Activated T-helper 1 cell treated with anti-CD3 and anti-CD28 coated beads, Interleukin-2, amount 50 U/mL, for 16 hours (primary cell): Measurements from ENCODE around the gene CYP4F8.
"Not testable (repeated sequence)": the region's sequence is repeated elsewhere in the genome, so short reads cannot be mapped to it uniquely, and the experiment has no call there.

Source experiments
- DNase-seq, 2 donors: peaks; one replicate each; pipeline ENCODE4 v3.0.0-alpha.2; 2020; ENCODE audit warnings: low read depth in 1 of 2, low spot score in 1 of 2

The CYP4F8 gene, protein sequence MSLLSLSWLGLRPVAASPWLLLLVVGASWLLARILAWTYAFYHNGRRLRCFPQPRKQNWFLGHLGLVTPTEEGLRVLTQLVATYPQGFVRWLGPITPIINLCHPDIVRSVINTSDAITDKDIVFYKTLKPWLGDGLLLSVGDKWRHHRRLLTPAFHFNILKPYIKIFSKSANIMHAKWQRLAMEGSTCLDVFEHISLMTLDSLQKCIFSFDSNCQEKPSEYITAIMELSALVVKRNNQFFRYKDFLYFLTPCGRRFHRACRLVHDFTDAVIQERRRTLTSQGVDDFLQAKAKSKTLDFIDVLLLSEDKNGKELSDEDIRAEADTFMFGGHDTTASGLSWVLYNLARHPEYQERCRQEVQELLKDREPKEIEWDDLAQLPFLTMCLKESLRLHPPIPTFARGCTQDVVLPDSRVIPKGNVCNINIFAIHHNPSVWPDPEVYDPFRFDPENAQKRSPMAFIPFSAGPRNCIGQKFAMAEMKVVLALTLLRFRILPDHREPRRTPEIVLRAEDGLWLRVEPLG

DNA sequence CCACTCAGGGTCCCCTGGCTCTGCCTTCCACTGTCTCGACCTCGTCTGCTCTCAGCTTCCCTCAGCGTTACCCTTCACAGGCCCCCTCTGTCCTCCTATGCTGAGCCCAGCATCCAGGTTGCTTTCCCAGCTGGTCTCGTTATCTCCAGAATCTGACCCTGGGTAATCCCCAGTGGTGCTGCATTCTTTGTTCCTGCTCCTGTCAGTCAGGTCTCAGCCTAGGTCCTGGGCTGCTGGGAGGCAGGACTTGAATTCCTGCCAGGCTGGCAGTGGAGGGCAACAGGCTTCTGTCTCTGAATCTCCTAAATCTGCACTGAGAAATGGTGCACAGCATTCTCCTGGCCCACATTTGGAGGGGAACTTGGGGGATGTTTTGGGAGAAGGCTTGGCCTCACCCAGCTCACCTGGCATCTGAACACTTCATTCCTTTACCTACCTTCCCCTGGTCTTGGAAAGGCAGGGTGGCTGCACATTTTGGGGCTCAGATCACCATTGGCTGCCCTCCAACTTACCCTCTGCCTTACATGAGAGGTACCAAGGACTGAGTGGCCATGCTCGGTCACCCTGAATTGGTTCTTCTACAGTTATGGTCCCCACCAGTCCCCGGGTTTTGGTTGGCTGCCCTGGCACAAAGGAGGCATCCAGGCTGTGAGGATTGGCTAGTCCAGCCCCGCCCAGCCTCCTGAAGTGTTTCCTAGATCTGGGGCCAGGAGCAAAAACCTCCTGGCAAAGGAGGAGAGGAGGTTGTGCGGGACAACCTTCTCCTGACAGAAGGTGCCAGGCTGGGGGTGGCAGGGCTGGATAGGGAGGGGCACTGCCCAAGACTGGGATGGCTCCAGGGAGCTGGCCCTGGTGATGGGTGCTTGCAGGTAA lies at the start of gene CYP4F8:
CYP4F8 (plus strand) TSS at position 712 of the 873 bp plus-strand sequence. CDS start 399 bp downstream, outside the sequence.
- no peak for DNase-seq

DNA sequence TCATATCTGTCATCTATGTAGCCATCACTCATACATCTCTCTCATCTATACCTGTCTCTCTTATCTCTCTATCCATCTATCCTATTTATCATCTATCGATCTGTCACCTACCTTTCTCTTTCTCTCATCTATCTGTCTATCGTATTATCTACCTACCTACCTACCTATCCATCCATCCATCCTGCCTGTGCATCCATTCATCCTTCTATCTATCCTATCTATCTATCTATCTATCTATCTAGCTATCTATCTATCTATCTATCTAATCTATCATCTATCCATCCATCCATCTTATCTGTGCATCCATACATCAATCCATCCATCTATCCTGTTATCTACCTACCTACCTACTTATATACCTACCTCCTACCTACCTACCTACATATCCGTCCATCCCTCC lies 44.6 kb upstream of the CYP4F8 start:
- DNase-seq = no peak

DNA sequence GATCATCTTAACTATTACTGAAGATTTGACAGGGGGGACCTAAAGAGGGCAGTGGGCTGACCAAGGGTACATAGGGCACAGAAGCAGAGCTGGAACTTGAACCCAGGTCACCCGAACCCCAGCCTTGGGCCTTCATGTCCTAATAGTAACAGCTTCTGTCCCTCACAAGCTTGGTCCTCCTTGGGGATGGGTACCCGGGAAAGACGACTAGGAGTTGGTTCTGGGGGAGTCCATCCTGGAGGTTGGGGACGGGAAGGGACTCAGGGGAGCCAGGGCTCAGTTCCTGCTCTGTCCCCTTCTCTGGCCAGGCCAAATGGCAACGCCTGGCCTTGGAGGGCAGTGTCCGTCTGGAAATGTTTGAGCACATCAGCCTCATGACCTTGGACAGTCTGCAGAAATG lies 39.6 kb upstream of the CYP4F8 start:
- DNase-seq = no peak

DNA sequence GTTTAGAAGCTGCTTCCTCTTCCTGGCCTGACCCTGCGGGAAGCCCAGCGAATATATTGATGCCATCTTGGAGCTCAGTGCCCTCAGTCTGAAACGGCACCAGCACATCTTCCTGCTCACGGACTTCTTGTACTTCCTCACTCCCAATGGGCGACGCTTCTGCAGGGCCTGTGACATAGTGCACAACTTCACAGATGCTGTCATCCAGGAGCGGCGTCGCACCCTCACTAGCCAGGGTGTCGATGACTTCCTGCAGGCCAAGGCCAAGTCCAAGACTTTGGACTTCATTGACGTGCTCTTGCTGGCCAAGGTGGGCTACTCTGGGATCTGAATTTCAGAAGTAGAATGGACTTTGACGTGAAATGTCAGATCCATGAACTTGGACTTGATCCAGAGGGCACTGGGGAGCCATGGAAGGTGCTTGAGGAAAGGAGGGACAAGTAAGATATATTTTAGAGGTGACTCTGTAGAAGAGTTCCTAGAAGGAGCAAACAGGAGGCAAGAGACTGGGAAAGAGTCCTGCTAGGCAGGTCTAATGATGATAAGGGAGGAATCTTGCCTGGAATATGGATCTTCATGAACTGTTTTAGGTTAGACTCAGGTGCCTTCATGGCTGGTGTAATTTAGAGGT lies 38.4 kb upstream of the CYP4F8 start:
- DNase-seq = no peak

DNA sequence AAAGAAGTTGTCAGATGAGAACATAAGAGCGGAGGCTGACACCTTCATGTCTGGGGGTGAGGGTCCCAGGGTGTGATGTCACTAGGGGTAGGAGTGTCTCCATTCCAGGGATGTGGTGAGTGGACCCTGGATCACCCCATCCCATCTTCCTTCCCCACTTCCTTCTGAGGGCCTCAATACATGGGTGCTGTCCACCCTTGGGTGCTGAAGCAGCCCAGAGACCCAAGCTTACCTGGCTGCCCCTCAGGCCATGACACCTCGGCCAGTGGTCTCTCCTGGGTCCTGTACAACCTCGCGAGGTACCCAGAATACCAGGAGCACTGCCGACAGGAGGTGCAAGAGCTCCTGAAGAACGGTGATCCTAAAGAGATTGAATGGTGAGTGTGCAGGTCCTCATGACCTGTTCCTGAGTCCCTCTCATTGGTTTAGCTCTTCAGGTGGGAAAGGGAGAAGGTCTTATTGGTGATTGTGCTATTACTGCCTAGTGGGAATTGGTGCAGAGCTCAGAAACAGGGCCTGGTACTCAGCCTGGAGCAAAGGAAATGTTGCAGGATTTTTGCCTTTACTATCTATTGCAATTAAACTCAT lies 37.7 kb upstream of the CYP4F8 start:
- no peak for DNase-seq

DNA sequence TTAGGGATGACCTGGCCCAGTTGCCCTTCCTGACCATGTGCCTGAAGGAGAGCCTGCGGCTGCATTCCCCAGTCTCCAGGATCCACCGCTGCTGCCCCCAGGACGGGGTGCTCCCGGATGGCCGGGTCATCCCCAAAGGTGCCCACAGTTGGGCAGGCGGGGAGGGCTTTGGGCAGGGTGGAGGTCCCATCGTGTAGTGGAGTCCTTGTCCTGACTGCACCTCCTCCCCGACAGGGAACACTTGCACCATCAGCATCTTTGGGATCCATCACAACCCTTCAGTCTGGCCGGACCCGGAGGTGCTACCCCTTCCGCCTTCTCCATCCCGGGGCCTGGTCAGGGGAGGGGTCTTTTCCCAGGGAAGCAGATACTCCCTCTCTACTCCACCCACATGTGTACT lies 31.7 kb upstream of the CYP4F8 start:
- no peak for DNase-seq

DNA sequence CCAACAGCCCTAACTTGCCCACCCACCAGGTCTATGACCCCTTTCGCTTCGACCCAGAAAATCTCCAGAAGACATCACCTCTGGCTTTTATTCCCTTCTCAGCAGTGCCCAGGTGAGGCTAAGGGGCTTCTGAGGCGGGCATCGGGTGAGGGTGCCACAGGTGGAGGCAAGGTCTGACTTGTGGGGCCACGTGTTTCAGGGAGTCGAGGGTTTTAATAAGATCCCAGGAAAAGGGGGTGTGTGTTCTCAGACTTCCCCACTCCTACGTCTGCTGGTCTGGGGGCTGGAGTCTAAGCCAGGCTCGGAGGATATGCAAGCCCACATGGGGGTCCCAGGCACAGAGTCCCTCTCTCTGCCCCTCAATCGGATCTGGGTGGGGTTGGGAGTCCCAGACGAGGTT lies 30.9 kb upstream of the CYP4F8 start:
- DNase-seq = no peak

DNA sequence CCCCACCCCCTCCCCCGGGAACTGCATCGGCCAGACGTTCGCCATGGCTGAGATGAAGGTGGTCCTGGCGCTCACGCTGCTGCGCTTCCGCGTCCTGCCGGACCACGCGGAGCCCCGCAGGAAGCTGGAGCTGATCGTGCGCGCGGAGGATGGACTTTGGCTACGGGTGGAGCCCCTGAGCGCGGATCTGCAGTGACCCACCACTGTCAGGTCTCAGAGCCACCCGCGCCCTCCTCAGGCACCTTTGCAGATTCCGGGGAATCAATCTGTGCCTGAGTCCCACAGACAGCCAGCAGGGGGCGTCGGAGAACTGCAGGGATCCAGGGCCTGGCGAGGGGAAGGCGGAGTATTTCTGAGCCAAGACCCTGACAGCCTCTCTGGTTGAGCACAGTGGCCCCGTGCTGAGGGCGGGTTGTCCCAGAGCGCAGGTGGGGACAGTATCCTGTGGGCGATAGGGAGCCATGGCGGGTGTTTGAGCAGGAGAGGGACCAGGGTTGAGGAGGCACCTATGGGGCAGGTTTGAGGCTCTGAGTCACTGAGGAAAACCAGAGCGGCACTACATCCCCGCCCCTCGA lies 30.4 kb upstream of the CYP4F8 start:
- DNase-seq = peak; percentile 65 to 80

DNA sequence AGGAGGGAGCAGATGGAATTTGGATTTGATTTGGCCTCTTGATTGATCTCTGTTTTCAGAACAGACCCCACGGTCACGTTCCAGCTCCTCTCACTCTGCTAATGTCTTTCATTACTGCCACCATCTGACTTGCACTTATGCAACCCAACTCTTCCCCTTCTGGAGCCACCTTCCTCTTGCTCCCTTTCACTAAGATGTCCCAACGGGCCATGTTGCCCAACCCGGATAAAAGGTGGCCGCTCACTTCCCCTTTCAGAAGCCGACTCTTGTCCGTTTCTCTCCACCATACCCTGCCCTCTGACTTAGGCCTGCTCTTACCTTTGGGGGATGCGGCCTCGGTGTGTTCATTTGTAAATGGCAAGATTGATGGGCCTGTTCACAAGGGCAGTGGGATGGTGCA lies 27.4 kb upstream of the CYP4F8 start:
- DNase-seq = no peak

DNA sequence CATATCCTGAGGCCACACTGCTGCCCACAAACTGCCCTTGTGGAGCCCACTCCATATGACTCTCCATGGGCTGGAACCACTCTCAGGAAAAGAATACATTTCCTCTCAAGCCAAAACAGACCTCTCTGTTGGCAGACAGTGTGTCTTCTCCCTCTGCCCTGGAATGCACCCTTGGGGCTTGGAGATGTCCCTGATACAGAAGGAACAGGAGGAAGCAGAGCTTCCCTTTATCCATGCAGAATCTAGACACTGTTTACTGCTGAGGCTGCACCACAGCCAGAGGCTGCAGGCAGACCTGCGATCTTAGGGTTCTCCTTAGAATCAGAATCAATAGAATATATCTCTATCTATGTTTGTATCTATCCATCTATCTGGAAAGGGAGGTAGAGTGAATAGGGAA lies 26.8 kb upstream of the CYP4F8 start:
- no peak for DNase-seq

DNA sequence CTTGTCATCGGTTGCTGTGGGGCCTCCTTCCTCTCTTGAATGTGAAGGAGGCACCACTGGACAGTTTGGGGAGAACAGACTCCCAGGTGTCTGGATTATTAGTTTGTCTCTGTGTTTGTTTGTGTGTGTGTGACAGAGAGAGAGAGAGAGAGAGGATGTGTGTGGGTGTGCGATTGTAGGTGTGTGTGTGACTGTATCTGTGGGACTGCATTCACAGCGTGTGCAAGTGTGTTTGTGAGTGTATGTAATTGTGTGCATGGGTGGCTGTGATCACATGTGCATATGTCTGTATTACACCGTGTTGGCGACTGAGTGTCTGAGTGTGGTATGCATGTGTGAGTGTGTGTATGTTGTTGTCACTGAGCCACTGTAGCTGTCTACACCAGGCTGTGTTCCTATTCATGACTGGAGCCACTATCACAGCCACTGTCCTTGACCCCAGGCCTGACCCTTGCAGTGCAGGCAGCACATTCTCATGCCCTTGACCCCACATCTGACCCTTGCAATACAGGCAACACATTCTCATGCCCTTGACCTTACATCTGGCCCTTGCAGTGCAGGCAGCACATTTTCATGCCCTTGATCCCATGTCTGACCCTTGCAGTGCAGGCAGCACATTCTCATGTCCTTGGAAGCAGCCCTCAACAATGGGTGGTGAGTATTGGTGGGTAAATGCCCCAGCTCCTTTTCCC lies 25.1 kb upstream of the CYP4F8 start:
- DNase-seq = no peak

DNA sequence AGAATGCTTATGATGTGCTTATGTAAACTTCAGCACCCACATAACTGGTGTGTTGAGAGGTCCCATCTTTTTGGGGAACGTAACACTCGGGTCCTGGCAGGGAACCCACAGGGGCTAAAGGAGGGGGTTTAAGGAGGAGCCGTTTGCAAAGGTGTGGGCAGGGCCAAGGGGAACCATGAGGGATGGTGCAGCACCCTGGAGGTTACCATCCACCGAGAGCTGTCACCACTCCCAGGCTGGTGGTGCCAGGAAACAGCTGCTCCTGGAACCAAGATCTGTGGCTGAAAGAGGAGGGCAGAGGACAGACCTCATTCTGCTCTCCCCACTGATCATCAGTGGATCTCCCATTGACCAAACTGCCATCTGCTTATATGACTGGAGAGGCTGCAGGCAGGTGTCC lies 23.2 kb upstream of the CYP4F8 start:
- DNase-seq = no peak

DNA sequence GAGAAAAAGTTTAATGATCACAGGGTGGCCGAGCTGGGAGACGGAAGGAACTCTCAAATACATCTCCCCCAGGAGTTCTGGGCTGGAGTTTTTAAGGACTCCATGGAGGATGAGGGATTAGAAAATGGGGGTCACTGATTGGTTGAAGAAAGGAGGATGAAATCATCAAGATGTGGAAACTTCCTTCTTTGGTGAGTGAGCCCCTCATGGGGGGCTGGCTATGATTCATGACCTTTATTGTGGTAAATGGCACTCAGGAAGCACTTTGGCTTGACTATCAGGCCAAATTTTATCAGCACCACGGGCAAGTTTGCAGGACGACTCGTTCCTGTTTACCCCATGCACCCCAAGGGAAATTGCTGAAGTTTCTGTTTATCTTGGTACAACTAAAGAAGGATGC lies 22.5 kb upstream of the CYP4F8 start:
- not testable (repeated sequence) for DNase-seq

DNA sequence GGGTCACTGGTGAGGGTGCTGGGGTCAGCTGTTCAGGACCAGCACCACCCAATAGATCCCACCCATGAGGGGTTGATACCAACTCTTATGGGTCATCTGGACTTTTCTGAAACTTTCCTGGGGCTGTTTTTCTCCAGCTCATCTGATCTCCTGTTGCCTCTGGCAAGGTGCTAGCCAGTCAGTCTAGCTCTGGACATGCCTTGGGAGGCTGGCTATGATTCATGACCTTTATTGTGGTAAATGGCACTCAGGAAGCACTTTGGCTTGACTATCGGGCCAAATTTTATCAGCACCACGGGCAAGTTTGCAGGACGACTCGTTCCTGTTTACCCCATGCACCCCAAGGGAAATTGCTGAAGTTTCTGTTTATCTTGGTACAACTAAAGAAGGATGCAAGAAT lies 21.3 kb upstream of the CYP4F8 start:
- not testable (repeated sequence) for DNase-seq

DNA sequence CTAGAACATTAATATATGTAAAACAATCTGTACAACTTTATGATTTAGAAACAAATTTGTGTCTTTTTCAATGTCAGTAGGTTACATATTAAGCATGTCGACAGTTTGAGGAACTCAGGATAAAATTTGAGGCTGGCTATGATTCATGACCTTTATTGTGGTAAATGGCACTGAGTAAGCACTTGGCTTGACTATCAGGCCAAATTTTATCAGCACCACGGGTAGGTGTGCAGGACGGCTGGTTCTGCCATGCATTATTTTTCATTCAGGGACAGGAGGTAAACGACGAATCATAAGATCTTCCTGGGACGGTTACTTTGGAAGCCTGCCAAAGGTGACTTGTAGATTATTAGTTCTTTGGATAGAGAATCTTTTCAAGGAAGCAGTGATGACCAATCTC lies 19.9 kb upstream of the CYP4F8 start:
- DNase-seq = no peak

DNA sequence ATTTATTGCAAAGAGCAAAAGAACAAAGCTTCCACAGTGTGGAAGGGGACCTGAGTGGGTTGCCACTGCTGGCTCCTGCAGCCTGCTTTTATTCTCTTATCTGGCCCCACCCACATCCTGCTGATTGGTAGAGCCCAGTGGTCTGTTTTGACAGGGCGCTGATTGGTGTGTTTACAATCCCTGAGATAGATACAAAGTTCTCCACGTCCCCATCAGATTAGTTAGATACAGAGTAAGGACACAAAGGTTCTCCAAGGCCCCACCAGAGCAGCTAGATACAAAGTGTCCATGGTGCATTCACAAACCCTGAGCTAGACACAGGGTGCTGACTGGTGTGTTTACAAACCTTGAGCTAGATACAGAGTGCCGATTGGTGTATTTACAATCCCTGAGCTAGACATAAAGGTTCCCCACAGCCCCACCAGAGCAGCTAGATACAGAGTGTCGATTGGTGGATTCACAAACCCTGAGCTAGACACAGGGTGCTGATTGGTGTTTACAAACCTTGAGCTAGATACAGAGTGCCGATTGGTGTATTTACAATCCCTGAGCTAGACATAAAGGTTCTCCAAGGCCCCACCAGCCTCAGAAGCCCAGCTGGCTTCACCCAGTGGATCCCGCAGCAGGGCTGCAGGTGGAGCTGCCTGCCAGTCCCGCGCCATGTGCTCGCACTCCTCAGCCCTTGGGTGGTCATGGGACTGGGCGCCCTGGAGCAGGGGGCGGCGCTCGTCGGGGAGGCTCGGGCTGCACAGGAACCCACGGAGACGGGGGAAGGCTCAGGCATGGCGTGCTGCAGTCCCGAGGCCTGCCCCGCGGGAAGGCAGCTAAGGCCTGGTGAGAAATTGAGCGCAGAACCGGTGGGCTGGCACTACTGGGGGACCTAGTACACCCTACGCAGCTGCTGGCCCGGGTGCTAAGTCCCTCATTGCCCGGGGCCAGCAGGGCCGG lies 6.8 kb upstream of the CYP4F8 start:
- not testable (repeated sequence) for DNase-seq

DNA sequence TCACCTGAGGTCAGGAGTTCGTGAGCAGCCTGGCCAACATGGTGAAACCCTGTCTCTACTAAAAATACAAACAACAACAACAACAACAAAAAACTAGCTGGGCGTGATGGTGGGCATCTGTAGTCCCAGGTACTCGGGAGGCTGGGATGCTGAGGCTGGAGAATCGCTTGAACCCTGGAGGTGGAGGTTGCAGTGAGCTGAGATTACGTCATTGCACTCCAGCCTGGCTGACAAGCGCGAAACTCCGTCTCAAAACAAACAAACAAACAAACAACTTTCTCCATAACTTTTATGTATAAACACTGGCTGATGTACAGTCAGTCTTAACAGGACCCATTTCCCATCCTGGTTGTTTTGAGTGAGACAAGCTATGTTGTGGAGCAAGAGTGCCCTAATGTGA lies 5.8 kb upstream of the CYP4F8 start:
- DNase-seq = no peak

DNA sequence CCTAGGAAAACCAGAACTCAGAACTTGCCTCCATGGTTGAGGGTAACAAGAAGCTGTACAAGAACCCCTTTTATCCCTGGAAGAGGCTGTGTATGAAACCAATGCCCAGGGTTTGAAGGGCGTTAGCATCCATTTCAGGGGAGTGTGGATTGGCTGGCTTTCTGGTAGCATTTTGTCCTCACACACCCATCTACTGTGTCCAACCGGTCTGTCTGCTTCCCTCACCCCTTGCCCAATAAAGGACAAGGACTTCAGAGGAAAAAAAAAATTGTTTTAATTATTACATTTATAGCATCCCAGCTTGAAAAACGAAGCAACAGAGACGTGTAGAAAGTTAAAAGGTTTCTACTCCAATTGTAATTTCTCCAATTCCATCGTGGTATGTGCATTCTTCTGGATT lies 2.7 kb upstream of the CYP4F8 start:
- DNase-seq = no peak

DNA sequence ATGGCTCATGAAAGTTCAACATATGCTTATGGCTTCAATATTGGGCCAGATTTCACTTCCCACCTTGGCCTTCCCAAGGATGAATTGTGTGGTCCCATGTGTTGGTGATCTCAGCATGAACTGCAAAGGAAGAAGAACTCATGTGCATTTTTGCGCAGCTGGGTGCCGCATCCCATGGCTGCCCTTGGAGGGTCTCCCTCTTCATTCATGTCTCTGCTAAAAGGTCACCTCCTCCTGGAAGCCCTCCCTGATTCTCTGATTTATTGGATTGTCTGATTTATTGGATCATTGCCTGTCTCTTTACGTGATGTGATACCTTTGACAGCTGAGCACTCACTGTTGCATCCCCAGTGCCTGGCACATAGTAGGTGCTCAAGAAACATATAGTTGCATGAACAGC lies 1.7 kb upstream of the CYP4F8 start:
- no peak for DNase-seq
